GM21515 (cell line): Measurements from ENCODE around the gene BCL2.
A peak's percentile ranks its signal among the peaks of the same experiment; 100 is the strongest.

Source experiments
- ATAC-seq: cut with Tn5 transposase; IDR thresholded peaks from one replicate; pipeline ENCODE4 v1.9.1; 2021; ENCODE audit not compliant: unreplicated experiment

BCL2 gene

GRCh38 chr18:63130176-63130575, 189.4 kb downstream of the BCL2 start:
- no peak for ATAC-seq

GRCh38 chr18:63128237-63128974, 191.2 kb downstream of the BCL2 start:
- ATAC-seq, result no peak

- ATAC-seq, result no peak
Observed at GRCh38 chr18:63126134-63127069, 193.2 kb downstream of the BCL2 start.

GRCh38 chr18:63120620-63121019, 198.9 kb downstream of the BCL2 start:
- ATAC-seq, result no peak

GRCh38 chr18:63119647-63120046, 199.9 kb downstream of the BCL2 start:
- ATAC-seq, result no peak

- no peak for ATAC-seq
Observed at GRCh38 chr18:63113899-63114565, 205.5 kb downstream of the BCL2 start.

- no peak for ATAC-seq
Observed at GRCh38 chr18:63112706-63113105, 206.9 kb downstream of the BCL2 start.

GRCh38 chr18:63111671-63112402, 207.7 kb downstream of the BCL2 start:
- no peak for ATAC-seq

GRCh38 chr18:63109802-63110201, 209.8 kb downstream of the BCL2 start:
- ATAC-seq, result no peak

- no peak for ATAC-seq
Observed at GRCh38 chr18:63109022-63109421, 210.5 kb downstream of the BCL2 start.

- no peak for ATAC-seq
Observed at GRCh38 chr18:63107931-63108330, 211.6 kb downstream of the BCL2 start.

GRCh38 chr18:63107171-63107845, 212.3 kb downstream of the BCL2 start:
- ATAC-seq, result peak; percentile 33

GRCh38 chr18:63106727-63107126, 212.8 kb downstream of the BCL2 start:
- ATAC-seq, result peak; percentile 29

- peak; percentile 57 for ATAC-seq
Observed at GRCh38 chr18:63105636-63106316, 213.8 kb downstream of the BCL2 start.

- ATAC-seq, result no peak
Observed at GRCh38 chr18:63104868-63105267, 214.7 kb downstream of the BCL2 start.

- no peak for ATAC-seq
Observed at GRCh38 chr18:63102941-63103744, 216.4 kb downstream of the BCL2 start.

GRCh38 chr18:63100630-63101055, 218.9 kb downstream of the BCL2 start:
- no peak for ATAC-seq

- ATAC-seq, result no peak
Observed at GRCh38 chr18:63099848-63100629, 219.5 kb downstream of the BCL2 start.
